HG03103 (cell line): Measurements from ENCODE around the gene RBM33.
A peak's percentile ranks its signal among the peaks of the same experiment; 100 is the strongest.
"Not testable (repeated sequence)": the region's sequence is repeated elsewhere in the genome, so short reads cannot be mapped to it uniquely, and the experiment has no call there.

Source experiments
- ATAC-seq: cut with Tn5 transposase; IDR thresholded peaks from one replicate; pipeline ENCODE4 v1.9.1; 2021; ENCODE audit warnings: low read depth; ENCODE audit not compliant: unreplicated experiment

RBM33 gene

DNA sequence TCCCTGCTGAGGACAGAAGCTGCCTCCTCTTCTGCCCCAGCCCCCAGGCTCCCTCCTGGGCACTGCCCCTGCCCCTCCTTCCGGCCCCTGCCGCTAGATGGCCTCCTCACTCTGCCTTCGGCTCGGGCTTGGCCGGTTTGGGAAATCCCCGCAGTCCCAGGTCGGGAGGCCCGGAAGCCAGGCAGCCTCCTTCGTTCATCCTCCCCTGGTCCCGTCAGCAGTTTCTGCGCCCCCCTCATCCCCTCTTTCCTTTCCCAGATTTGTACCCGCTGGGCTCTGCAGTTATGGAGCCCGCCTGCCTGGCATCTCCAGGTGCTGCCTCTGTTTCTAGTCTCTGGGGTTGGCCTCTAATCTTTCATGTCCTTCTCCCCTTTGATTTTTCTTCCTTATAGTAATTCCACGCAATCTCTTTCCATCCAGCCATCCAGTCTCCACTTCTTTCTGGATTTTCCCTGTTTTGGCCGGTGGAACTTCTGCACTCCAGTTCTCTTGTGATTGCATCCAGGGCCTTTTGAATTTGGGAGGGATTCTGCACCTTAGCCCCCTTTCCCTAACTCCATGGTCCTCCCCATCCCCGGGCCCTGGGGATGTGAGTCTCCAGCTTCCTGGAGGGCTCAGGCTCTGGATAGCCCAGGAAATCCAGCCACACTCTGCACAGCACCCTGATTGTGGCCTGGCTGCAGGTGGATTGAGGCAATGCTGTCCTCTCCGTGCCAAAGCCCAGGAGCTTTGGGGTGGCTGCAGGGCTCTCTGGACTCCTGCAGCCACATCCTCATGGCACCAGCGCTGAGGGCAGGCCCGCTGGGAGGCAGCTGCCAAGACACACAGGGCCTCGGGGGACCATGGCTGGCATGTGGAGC, 171.1 kb downstream of the RBM33 start:
- ATAC-seq, result peak; percentile 91

DNA sequence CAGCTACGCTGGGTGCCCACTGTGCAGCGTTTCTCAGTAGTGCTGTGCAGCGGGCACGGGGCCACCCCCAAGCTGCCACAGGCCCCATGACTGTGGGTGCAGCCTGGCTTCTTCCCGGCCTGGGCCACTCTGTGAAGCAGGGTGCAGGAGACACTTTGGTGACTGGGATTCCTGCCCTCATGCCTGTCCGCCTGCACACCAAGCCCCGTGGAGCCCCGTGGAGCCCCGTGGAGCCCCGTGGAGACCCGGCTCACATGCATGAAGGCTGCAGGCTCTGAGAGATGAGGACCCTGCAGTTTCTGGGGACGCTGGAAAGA, 171.7 kb downstream of the RBM33 start:
- ATAC-seq, result no peak

DNA sequence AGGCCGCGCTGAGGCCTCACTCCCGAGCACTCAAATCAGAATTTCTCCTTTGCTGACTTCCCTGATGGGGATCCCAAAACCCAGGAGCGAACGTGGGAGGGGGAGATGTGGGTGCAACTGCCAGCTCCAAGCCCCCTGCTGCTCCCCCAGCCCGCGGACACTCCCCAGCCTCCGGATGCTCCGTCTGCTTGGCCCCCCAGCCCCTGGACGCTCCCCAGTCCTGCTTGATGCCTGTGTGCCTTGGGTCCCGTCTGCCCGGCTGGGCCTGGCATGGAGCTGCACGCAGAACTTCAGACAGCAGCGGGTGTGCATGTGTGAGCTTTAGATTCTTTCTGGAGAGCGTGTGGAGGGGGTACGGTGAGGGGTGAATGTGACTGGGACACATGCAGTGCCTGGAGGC, 172.5 kb downstream of the RBM33 start:
- ATAC-seq, result no peak

DNA sequence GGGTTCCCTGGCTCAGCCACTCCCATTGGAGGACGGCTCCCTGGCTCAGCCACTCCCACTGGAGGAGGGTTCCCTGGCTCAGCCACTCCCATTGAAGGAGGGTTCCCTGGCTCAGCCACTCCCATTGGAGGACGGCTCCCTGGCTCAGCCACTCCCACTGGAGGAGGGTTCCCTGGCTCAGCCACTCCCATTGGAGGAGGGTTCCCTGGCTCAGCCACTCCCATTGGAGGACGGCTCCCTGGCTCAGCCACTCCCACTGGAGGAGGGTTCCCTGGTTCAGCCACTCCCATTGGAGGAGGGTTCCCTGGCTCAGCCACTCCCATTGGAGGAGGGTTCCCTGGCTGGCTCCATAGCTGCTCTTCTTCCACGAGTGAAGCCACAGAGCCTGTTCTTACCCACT, 173.1 kb downstream of the RBM33 start:
- ATAC-seq, result not testable (repeated sequence)

DNA sequence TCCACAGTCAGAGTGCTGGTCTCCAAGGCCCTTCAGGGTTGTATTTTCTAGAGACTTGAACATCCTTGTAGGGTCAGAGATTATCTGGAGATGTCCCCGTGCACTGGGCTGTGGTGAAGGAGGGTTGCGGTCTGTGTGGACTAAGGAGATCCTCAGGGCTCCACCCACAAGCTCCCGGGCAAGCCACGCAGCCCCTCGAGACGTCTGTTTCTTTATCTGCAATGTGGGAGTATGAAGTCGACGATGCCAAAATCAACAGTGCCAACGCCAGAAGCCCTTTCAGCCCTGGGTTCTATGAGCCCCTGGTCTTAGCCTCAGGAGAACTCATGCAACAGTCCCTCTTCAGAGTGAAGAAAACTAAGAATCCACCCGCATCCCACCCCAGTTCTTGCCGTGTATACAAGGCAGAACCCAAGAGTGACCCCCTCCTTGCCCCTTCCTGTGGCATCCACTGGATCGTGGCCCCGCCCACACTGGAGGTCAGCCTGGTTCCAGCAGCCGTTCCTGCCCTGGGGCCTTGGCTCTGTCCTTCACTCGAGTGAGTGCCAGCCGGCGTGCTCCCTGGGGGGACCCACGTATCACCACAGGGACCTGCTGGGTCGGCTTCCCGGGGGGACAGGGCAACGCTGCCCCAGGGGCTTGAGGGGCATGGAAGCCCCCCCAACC, 173.8 kb downstream of the RBM33 start:
- ATAC-seq, result no peak

DNA sequence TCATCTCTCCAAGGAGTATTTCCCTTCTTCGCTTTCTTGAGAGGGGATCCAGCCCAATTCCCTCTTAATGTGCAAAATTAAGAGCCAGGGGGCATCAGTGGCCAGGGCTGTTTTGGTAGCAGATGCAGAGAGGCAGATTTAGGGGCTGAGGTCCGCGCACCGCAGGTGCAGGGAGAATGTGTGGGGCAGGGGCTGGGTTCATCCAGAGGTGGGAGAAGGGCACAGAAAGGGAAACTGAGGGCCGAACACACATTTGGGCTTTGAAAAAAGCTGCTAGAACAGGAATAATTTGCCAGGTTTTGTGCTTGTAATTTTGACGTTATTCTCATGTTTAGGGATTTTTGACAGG, 174.3 kb downstream of the RBM33 start:
- ATAC-seq, result no peak

DNA sequence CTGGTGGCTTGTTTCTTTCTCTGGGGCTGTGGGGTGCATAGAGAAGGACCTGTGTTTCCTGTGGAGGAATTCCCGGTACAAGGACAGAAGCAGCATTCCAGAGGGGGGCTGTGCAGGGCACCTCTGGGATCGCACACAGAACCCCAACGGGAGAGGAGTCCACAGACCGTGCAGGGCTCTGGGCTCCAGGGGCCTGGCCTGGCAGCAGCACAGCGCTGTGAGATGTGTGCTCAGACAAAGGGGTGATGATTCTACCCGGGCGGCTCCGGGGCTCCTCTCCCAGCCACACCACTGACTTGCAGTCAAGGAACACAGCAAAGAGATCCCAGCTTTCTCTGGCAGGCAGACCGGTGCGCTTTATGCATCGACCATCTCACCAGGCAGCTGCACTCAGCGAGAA, 174.7 kb downstream of the RBM33 start:
- no peak for ATAC-seq

DNA sequence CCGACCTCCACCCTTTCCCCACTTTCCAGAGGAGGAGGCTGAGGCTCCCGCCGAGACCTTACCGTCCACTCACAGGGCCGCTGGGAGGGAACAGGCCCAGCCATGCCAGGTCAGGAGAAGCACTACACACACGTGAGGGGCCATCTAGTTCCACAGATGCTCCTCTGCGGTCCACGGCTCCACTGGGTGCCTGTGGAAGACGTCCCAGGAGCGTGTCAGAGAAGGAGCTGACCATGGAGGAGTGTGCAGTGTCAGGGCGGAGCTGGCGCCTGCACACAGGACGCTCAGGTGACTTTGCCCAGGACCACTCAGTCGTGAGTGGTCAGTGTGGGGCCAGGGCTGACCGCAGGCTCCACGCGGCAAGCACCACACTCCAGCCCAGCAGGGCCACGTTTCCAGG, 175.8 kb downstream of the RBM33 start:
- ATAC-seq, result no peak

DNA sequence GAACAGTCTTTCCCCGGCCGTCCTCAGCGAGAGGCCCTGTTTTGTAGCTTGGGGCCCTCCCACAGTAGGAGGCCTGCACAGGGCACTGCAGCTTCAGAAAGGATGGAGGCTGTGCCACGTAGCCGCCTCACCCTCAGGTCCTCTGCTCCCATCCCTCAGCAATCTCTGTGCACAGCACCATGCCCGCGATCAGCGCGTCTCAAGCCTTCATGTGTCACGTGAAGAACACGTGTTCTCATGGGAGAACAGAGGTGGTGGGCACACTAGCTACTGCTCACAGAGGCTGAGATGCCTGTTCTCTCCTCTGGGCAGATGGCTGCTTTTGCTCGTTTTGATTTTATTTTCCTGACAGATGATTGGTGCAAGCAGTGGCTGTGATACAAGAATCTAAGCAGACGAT, 176.3 kb downstream of the RBM33 start:
- no peak for ATAC-seq

DNA sequence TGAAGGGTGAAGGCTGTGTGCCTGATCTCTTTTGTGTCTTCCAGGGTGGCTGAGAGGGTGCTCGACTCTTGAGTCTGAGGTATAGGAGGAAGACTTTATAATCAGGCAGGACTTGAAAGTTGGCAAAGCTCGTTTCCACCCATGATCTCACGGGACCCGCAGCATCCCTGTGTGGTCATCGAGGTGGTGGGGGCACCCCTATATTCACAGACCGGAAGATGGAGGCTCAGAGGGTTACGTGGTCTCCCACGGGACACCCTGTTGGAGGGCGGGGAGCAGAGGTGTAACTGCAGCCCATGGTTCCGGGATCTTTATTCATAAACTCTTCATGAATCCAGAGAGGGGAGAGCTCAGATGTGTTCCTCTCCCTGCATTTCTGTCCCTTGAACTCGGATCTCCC, 177.4 kb downstream of the RBM33 start:
- no peak for ATAC-seq

DNA sequence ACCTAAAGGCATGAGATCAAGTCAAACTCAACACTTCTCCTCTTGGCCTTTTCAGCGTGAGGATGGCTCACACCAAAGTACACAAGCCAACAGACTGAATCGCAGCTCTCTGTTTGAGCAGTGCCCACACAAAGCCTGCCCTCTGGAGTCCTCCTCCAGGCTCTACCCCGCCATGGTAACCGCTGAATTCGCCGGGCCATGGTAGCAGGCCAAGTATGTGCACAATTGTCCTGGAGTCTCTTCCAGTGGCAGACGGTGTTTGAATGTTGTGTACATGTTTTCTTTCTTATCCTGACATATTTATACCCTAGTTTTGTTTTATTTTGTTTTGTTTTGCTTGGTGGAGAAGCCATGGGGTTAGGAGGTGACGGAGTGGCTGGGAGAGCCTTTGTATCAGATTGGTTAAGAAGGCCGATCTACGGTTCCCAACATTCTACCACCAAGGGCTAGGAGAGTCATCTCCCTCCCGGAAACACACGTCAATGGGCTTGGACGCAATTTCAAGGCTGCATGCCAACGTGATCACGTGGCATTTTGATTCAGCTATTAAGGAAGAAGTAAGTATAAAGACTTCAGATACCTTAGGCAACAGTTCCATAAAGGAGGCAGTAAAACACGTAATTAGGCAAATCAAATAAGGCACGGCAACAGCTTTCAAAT, 179.9 kb downstream of the RBM33 start:
- ATAC-seq, result no peak

DNA sequence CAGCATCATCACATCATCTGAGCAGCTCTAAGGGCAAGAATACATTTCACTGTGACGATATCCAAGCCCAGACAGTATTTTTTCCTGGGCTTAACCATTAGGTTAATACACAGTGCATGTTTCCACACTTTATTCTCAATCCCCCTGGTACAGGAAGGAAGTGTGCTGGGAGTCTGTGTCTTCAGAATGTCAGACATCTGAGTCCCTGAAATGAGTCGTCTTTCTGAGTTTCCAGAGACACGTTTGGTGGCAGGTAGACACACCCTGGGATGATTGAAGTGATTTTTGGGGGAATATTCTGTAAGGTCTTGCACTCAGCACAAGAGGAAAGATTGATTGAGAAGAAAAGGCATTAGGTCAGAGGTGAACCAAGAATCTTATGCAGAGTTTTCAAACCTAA, 180.9 kb downstream of the RBM33 start:
- no peak for ATAC-seq

DNA sequence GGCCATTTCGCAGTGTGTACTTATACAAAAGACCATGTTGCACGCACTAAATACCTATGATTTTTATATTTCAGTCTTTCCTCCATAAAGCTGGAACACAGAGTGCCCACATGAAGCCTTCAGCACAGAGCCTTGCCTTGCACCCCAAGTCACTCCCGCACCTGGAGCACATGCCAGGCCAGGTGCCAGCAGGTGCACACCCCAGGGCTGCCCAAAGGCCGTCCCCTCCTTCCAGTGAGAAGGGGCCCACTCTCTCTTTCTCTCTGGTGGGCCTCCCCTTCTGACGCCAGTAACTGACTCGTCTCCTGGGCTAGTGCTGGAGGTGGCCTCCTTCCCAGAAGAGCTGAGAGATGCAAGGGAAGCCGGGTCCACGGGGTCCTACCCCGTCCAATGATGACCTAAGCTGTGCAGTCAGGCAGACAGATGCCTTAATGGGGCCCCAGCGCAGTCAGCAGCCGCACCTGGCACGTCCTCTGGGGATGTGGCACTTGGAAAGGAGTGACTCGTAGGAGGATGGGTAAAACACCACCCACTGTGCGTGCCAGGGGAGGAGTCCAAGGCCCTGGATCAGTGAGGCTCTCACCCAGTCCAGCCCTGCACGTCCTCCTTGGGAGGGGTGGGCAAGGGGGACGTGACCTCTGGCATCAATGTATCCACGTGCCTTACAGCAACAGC, 185.5 kb downstream of the RBM33 start:
- ATAC-seq, result no peak
